HEK293T (cell line): ENCODE results near the gene C1QL4.

ENCODE experiments used
- BHLHE40 ChIP-seq: fragments of 450-650 bp; IDR thresholded peaks from 2 replicates; pipeline ENCODE4 v1.6.1; 2016; ENCODE audit warnings: mild to moderate bottlenecking, moderate library complexity, borderline replicate concordance
- ELF4 ChIP-seq: fragments of 450-650 bp; IDR thresholded peaks from 2 replicates; pipeline ENCODE4 v1.6.1; 2017; ENCODE audit warnings: antibody characterized with exemption
- FOXK2 ChIP-seq: fragments of 450-650 bp; IDR thresholded peaks from 2 replicates; pipeline ENCODE4 v1.6.1; 2016; ENCODE audit warnings: mild to moderate bottlenecking
- FOXM1 ChIP-seq: fragments of 450-650 bp; IDR thresholded peaks from 2 replicates; pipeline ENCODE4 v1.6.1; 2017; ENCODE audit warnings: mild to moderate bottlenecking, borderline replicate concordance
- LEF1 ChIP-seq: fragments of 450-650 bp; IDR thresholded peaks from 2 replicates; pipeline ENCODE4 v1.6.1; 2017; ENCODE audit warnings: mild to moderate bottlenecking, borderline replicate concordance
- NFRKB ChIP-seq: fragments of 450-650 bp; IDR thresholded peaks from 2 replicates; pipeline ENCODE4 v1.6.1; 2016; ENCODE audit warnings: mild to moderate bottlenecking, moderate library complexity
- PKNOX1 ChIP-seq: fragments of 450-650 bp; IDR thresholded peaks from 2 replicates; pipeline ENCODE4 v1.6.1; 2016
- SP1 ChIP-seq: fragments of 450-650 bp; IDR thresholded peaks from 2 replicates; pipeline ENCODE4 v1.6.1; 2017
- SUZ12 ChIP-seq: fragments of 450-650 bp; IDR thresholded peaks from 2 replicates; pipeline ENCODE4 v1.6.1; 2016; ENCODE audit warnings: mild to moderate bottlenecking
- TARDBP ChIP-seq: fragments of 450-650 bp; IDR thresholded peaks from 2 replicates; pipeline ENCODE4 v1.6.1; 2016
- ZNF384 ChIP-seq: fragments of 450-650 bp; IDR thresholded peaks from 2 replicates; pipeline ENCODE4 v1.6.1; 2016

GRCh38 chr12:49368240-49368600, 31.2 kb upstream of the C1QL4 start:
- TF ChIP-seq SP1 (no peak), SUZ12 (no peak), BHLHE40 (no peak), FOXK2 (no peak), FOXM1 (no peak), TARDBP (no peak), LEF1 (no peak), ELF4 (no peak), NFRKB (no peak), ZNF384 (no peak), PKNOX1 (no peak)
